ENCODE data around the gene FARS2. TPM values are rescaled to one million over a fixed set of nuclear protein-coding genes. Genes with fewer than 3 reads are reported as not detected.
"Not testable (repeated sequence)": the region's sequence is repeated elsewhere in the genome, so short reads cannot be mapped to it uniquely, and the experiment has no call there.

The FARS2 gene
- total RNA-seq, 1 experiment from 2014 or later, result 10.8 TPM

GRCh38 chr6:5674721-5675120 is 413.4 kb downstream of the FARS2 start:
- DNase-seq (ENCODE audit: extremely low read depth, low read depth), result no peak

- no peak for DNase-seq (ENCODE audit: extremely low read depth, low read depth)
These were observed 415.4 kb downstream of the FARS2 start for GRCh38 chr6:5676701-5677100.

- no peak for DNase-seq (ENCODE audit: extremely low read depth, low read depth)
These were observed 416.1 kb downstream of the FARS2 start for GRCh38 chr6:5677219-5678000.

GRCh38 chr6:5679270-5679669 is 418.0 kb downstream of the FARS2 start:
- DNase-seq (ENCODE audit: extremely low read depth, low read depth), result no peak

- DNase-seq (ENCODE audit: extremely low read depth, low read depth), result no peak
These were observed 418.4 kb downstream of the FARS2 start for GRCh38 chr6:5679691-5680090.

GRCh38 chr6:5680095-5680494 is 418.8 kb downstream of the FARS2 start:
- DNase-seq (ENCODE audit: extremely low read depth, low read depth), result no peak

- DNase-seq (ENCODE audit: extremely low read depth, low read depth), result no peak
These were observed 420.2 kb downstream of the FARS2 start for GRCh38 chr6:5681480-5681879.

- no peak for DNase-seq (ENCODE audit: extremely low read depth, low read depth)
These were observed 421.2 kb downstream of the FARS2 start for GRCh38 chr6:5682530-5682929.

- not testable (repeated sequence) for DNase-seq (ENCODE audit: extremely low read depth, low read depth)
These were observed 422.4 kb downstream of the FARS2 start for GRCh38 chr6:5683747-5684146.

- DNase-seq (ENCODE audit: extremely low read depth, low read depth), result no peak
These were observed 423.2 kb downstream of the FARS2 start for GRCh38 chr6:5684320-5685053.

- no peak for DNase-seq (ENCODE audit: extremely low read depth, low read depth)
These were observed 432.2 kb downstream of the FARS2 start for GRCh38 chr6:5693225-5694145.

- no peak for DNase-seq (ENCODE audit: extremely low read depth, low read depth)
These were observed 434.2 kb downstream of the FARS2 start for GRCh38 chr6:5695260-5696245.

- DNase-seq (ENCODE audit: extremely low read depth, low read depth), result no peak
These were observed 436.2 kb downstream of the FARS2 start for GRCh38 chr6:5697508-5697907.

GRCh38 chr6:5698318-5698717 is 437.0 kb downstream of the FARS2 start:
- no peak for DNase-seq (ENCODE audit: extremely low read depth, low read depth)

- DNase-seq (ENCODE audit: extremely low read depth, low read depth), result not testable (repeated sequence)
These were observed 437.8 kb downstream of the FARS2 start for GRCh38 chr6:5699064-5699463.

GRCh38 chr6:5701174-5701573 is 439.9 kb downstream of the FARS2 start:
- no peak for DNase-seq (ENCODE audit: extremely low read depth, low read depth)

GRCh38 chr6:5704708-5705107 is 443.4 kb downstream of the FARS2 start:
- DNase-seq (ENCODE audit: extremely low read depth, low read depth), result no peak

- DNase-seq (ENCODE audit: extremely low read depth, low read depth), result no peak
These were observed 443.9 kb downstream of the FARS2 start for GRCh38 chr6:5705252-5705651.

- no peak for DNase-seq (ENCODE audit: extremely low read depth, low read depth)
These were observed 445.1 kb downstream of the FARS2 start for GRCh38 chr6:5706124-5707033.
